ENCODE results near the gene PTTG1.

PTTG1 gene

DNA sequence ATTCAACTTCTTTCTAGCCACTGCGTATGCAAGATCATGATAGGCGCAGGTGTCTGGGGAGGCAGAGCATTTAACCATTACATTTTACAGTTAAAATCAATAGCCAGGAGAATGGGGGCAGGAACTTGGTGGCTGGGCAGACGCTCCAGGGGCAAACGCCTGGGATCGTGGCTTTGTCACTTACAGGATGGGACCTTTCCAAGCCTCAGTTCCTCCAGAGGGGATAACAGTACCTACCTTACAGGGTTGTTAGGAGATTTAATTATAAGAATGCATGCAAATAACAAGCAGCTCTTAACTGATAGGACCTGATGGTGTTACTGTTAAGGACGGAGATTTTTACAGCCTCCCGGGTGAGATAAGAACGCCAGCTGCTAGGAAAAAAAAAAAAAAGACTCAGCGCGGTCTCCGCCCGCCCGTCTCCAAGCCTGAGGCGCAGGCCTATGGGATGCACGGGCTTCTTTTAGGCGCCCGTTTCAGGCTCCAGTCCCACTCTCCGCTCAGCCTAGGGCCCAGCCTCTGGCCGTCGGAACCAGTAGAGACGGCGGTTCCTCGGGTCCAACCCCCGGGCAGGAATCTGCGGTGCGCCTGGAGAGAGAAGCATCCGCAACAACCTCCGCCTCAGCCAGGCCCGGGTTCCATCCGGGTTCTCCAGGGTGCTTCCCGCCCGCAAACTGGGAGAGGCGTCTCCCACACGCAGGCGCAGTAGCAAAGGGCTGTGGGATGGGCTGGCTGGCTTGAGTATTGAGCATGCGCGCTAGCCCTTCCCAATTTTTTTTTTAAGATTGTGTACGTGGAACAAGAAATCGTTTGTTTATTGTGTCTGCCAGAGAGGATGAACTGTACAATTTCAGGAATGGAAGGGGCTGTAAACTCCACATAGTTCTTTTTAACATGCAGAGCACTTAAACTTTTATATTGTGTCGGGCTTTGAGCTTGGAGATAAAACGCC lies 22.0 kb upstream of the PTTG1 start, which contains the start of gene FAM200C:
Gene FAM200C, minus strand, starts transcription at position 653 of the 952 bp plus-strand sequence. CDS start 4,564 bp downstream, outside the sequence.
- Histone ChIP-seq H3K14ac (ENCODE audit: low read length) (no peak within 1 kb of the TSS), H3K27me3 (ENCODE audit: control insufficient read depth in 3 of 3, insufficient read depth in 3 of 3, low read depth in 1 of 3, low read length in 3 of 3) (no peaks in the 10 kb centered on the region), H3K9ac (ENCODE audit: low read depth, low read length, poor library complexity) (peak within 1 kb of the TSS; percentile 95), H3K18ac (ENCODE audit: low read length) (peak within 1 kb of the TSS; percentile 98), H3K79me1 (ENCODE audit: low read depth, low read length) (no peaks in the 10 kb centered on the region), H4K8ac (ENCODE audit: low read depth, low read length) (no peak within 1 kb of the TSS), H3K36me3 (replicated peaks in 1 of 2; ENCODE audit: control insufficient read depth in 2 of 2, insufficient read depth in 2 of 2, low read length in 2 of 2) (peaks cover 10 to 62% of the 10 kb centered on the region in 2 donors), H2AFZ (ENCODE audit: low read length) (peak within 1 kb of the TSS; percentile 90), H3K23ac (ENCODE audit: low read depth, low read length, poor library complexity) (peak within 1 kb of the TSS; percentile 83), H2BK120ac (ENCODE audit: low read depth, low read length) (no peak within 1 kb of the TSS), H3K4me3 (ENCODE audit: low read length in 2 of 2) (peak within 1 kb of the TSS; percentile 61 to 94), H2BK12ac (ENCODE audit: low read length) (no peak within 1 kb of the TSS), H3K4ac (ENCODE audit: low read length) (no peak within 1 kb of the TSS), H2BK15ac (ENCODE audit: low read length) (no peak within 1 kb of the TSS), H3K4me1 (ENCODE audit: control insufficient read depth in 2 of 2, insufficient read depth in 1 of 2, low read depth in 1 of 2, low read length in 2 of 2) (no peaks in the 10 kb centered on the region), H4K91ac (ENCODE audit: low read depth, low read length, poor library complexity) (no peak within 1 kb of the TSS), H2BK5ac (ENCODE audit: low read length) (peak within 1 kb of the TSS; percentile 14), H2AK5ac (ENCODE audit: low read depth, low read length) (no peak within 1 kb of the TSS), H3K4me2 (ENCODE audit: insufficient read depth, low read length, poor library complexity, severe bottlenecking) (peak within 1 kb of the TSS; percentile 54), H3K27ac (replicated peaks; ENCODE audit: low read length) (peak within 1 kb of the TSS; percentile 69), H3K9me3 (replicated peaks in 1 of 2; ENCODE audit: control insufficient read depth in 2 of 2, insufficient read depth in 1 of 2, low read depth in 1 of 2, low read length in 2 of 2) (no peaks in the 10 kb centered on the region)
- peak; percentile 88 for DNase-seq (ENCODE audit: low spot score)
- whole genome bisulfite sequencing, 2 donors (ENCODE audit: extremely low coverage in 2 of 2, insufficient read length in 2 of 2, insufficient replicate concordance in 1 of 2) = no CpG with 5 or more reads among the region's 41 CpGs

DNA sequence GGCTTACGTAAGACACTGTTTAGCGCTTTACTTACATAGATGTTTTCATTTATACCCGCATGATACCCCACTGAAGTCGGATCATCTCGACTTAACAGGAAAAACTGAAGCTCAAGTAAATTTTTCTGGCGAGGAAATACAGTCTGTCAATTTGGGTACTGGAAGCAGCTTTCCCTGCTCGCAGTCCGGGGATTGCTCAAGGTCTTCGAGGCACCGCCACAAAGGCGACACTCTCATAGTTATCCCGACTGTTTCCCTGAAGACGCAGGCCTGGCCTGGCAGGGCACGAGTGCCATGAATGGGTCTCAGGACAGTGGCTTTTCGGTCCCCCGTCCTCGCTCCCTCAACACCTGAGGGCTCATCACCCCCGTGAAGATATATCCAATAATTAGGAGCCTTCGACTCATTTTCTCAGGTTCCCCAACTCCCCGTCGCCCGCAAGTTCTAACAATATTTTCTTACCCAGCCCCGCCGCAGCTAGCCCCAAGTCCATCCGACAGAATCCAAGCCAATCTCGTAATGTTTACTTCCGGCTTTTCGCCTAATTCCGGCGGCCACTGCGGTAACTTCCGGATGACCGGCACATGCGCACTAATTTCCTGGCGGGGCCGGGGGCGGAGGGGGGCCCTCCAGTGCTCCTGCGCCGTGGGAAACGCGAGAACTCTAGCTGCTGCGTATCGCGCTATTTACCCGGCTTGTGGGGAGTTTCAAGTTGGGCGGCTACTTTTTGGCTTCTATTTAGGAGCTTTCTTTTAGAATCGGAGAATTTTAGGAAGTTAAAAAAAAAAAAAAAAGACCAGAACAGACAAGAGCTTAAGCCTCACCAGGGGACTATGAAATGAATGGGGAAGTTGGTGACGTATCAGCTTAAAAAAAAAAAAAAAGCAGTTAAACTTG lies 2.8 kb upstream of the PTTG1 start, which contains the start of gene SLU7:
Gene SLU7, minus strand, starts transcription at position 521 of the 897 bp plus-strand sequence. CDS start 3,787 bp downstream, outside the sequence.
- Histone ChIP-seq H3K18ac (ENCODE audit: low read length) (peak within 1 kb of the TSS; percentile 15), H2BK120ac (ENCODE audit: low read depth, low read length) (no peak within 1 kb of the TSS), H3K4me3 (ENCODE audit: low read length in 2 of 2) (peak within 1 kb of the TSS; percentile 58 to 93), H3K14ac (ENCODE audit: low read length) (no peak within 1 kb of the TSS), H3K27me3 (ENCODE audit: control insufficient read depth in 3 of 3, insufficient read depth in 3 of 3, low read depth in 1 of 3, low read length in 3 of 3) (no peaks in the 10 kb centered on the region), H2AFZ (ENCODE audit: low read length) (peak within 1 kb of the TSS; percentile 86), H3K9ac (ENCODE audit: low read depth, low read length, poor library complexity) (peak within 1 kb of the TSS; percentile 91), H3K79me1 (ENCODE audit: low read depth, low read length) (peaks cover 7% of the 10 kb centered on the region), H4K8ac (ENCODE audit: low read depth, low read length) (no peak within 1 kb of the TSS), H3K4ac (ENCODE audit: low read length) (no peak within 1 kb of the TSS), H3K36me3 (replicated peaks in 1 of 2; ENCODE audit: control insufficient read depth in 2 of 2, insufficient read depth in 2 of 2, low read length in 2 of 2) (peaks cover 5 to 29% of the 10 kb centered on the region in 2 donors), H3K27ac (replicated peaks; ENCODE audit: low read length) (peak within 1 kb of the TSS; percentile 76), H2AK5ac (ENCODE audit: low read depth, low read length) (no peak within 1 kb of the TSS), H2BK15ac (ENCODE audit: low read length) (no peak within 1 kb of the TSS), H3K4me1 (ENCODE audit: control insufficient read depth in 2 of 2, insufficient read depth in 1 of 2, low read depth in 1 of 2, low read length in 2 of 2) (peaks cover 12 to 25% of the 10 kb centered on the region in 2 donors), H3K23ac (ENCODE audit: low read depth, low read length, poor library complexity) (no peak within 1 kb of the TSS), H2BK5ac (ENCODE audit: low read length) (no peak within 1 kb of the TSS), H3K9me3 (replicated peaks in 1 of 2; ENCODE audit: control insufficient read depth in 2 of 2, insufficient read depth in 1 of 2, low read depth in 1 of 2, low read length in 2 of 2) (no peaks in the 10 kb centered on the region), H3K4me2 (ENCODE audit: insufficient read depth, low read length, poor library complexity, severe bottlenecking) (peak within 1 kb of the TSS; percentile 64), H4K91ac (ENCODE audit: low read depth, low read length, poor library complexity) (no peak within 1 kb of the TSS), H2BK12ac (ENCODE audit: low read length) (no peak within 1 kb of the TSS)
- peak; percentile 86 for DNase-seq (ENCODE audit: low spot score)
- no CpG with 5 or more reads among the region's 48 CpGs for WGBS, 2 donors (ENCODE audit: extremely low coverage in 2 of 2, insufficient read length in 2 of 2, insufficient replicate concordance in 1 of 2)

DNA sequence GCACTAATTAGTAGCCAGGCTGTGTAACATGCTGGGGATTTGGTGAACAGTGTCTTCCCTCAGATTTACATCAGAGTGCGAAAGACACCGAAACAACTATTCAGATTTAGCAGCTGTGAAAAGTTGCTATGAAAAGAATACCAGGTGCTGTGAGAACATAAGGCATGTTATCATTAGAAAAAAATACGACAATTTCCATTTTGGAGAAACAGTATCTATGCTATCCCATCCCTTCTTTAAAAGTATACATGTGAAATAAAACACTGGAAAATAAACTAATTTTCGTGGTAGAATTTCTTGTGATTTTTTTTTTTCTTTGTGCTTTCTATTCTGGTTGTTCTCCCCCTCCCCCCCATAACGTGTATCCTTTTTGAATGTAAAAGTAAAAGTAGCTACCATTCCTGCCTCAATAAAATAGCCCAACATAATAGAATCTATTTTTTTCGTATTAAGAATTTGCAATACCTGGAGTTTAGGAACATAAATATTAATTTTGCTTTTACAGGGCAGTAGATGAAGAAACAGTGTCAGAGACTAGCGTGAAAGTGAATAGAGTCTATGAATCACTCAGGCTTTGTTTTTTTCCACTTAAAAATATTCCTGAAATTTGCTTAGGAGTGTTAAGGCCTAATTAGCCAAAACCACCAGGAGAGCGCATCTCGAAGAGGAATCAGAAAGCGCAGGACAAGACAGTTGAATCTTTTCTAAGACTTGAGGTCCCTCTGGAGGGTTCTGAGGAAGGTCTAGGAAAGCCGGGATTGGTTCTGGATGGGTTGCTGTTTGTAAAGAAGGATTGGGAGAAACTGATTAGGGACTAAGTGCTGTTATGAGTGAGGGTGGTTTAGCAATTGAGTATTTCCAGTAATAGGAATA lies 2.0 kb upstream of the PTTG1 start:
- Histone ChIP-seq H4K91ac (ENCODE audit: low read depth, low read length, poor library complexity) (no peak overlapping the region), H3K36me3 (replicated peaks in 1 of 2; ENCODE audit: control insufficient read depth in 2 of 2, insufficient read depth in 2 of 2, low read length in 2 of 2) (peaks cover 6 to 29% of the 10 kb centered on the region in 2 donors), H3K27ac (replicated peaks; ENCODE audit: low read length) (peak overlapping the region; percentile 76), H3K9ac (ENCODE audit: low read depth, low read length, poor library complexity) (no peak overlapping the region), H2BK5ac (ENCODE audit: low read length) (no peak overlapping the region), H3K4ac (ENCODE audit: low read length) (no peak overlapping the region), H2BK15ac (ENCODE audit: low read length) (no peak overlapping the region), H2BK120ac (ENCODE audit: low read depth, low read length) (no peak overlapping the region), H3K4me2 (ENCODE audit: insufficient read depth, low read length, poor library complexity, severe bottlenecking) (peak overlapping the region; percentile 34), H3K4me1 (ENCODE audit: control insufficient read depth in 2 of 2, insufficient read depth in 1 of 2, low read depth in 1 of 2, low read length in 2 of 2) (peaks cover 12 to 32% of the 10 kb centered on the region in 2 donors), H3K27me3 (ENCODE audit: control insufficient read depth in 3 of 3, insufficient read depth in 3 of 3, low read depth in 1 of 3, low read length in 3 of 3) (no peaks in the 10 kb centered on the region), H2AK5ac (ENCODE audit: low read depth, low read length) (no peak overlapping the region), H3K79me1 (ENCODE audit: low read depth, low read length) (peaks cover 7% of the 10 kb centered on the region), H3K23ac (ENCODE audit: low read depth, low read length, poor library complexity) (no peak overlapping the region), H4K8ac (ENCODE audit: low read depth, low read length) (no peak overlapping the region), H2BK12ac (ENCODE audit: low read length) (no peak overlapping the region), H3K18ac (ENCODE audit: low read length) (no peak overlapping the region), H3K9me3 (replicated peaks in 1 of 2; ENCODE audit: control insufficient read depth in 2 of 2, insufficient read depth in 1 of 2, low read depth in 1 of 2, low read length in 2 of 2) (no peaks in the 10 kb centered on the region), H3K14ac (ENCODE audit: low read length) (no peak overlapping the region), H2AFZ (ENCODE audit: low read length) (peak overlapping the region; percentile 84), H3K4me3 (ENCODE audit: low read length in 2 of 2) (peak overlapping the region; percentile 58 to 73)
- DNase-seq (ENCODE audit: low spot score) = no peak
- no CpG with 5 or more reads among the region's 11 CpGs for WGBS, 2 donors (ENCODE audit: extremely low coverage in 2 of 2, insufficient read length in 2 of 2, insufficient replicate concordance in 1 of 2)
